GM12878 (cell line): ENCODE data around the gene TIE1. TPM values are rescaled to one million over a fixed set of nuclear protein-coding genes. Genes with fewer than 3 reads are reported as not detected.

Experiments
- ATAC-seq: fragments of 200-7000 bp; cut with Tn5 transposase; 3 replicates; pipeline ENCODE4 v1.9.1; 2020; ENCODE audit warnings: mild to moderate bottlenecking, moderate library complexity
- BruUV-seq: library from RNA; stranded (reverse); fragments of 400-500 nt; replicated peaks from 2 replicates; lab custom pipeline; 2021; lab: Mats Ljungman, UMichigan
- CTCF ChIA-PET: fragments of 300-600 bp; sonication (Branson Sonifier 250); formaldehyde crosslinking; extraction: SDS; loops from one replicate; lab custom pipeline; 2021; ENCODE audit warnings: inconsistent platforms; lab: Yijun Ruan, JAX
- POLR2A ChIA-PET: fragments of 350-600 bp; formaldehyde crosslinking; extraction: SDS; loops from one replicate; lab custom pipeline; 2021; ENCODE audit warnings: inconsistent platforms; lab: Charles Lee
- RAD21 ChIA-PET: fragments of 300-600 bp; sonication (Branson Sonifier 250); formaldehyde crosslinking; loops from one replicate; lab custom pipeline; 2023; ENCODE audit warnings: antibody characterized with exemption; ENCODE audit not compliant: unreplicated experiment; lab: Charles Lee
- SMC1A ChIA-PET: fragments of 300-600 bp; sonication (Branson Sonifier 250); formaldehyde crosslinking; loops from one replicate; lab custom pipeline; 2023; ENCODE audit not compliant: unreplicated experiment, uncharacterized antibody; lab: Charles Lee
- DNase-seq: peaks from one replicate; pipeline ENCODE4 v3.0.0-alpha.2; 2011; ENCODE audit warnings: low read depth, low spot score
- FAIRE-seq: peaks from 3 replicates; lab custom pipeline; 2011; peaks lifted over from hg19 to GRCh38; lab: Jason Lieb, UNC
- H2AFZ ChIP-seq: 2 replicates; pipeline ENCODE4 v1.6.0; 2011; ENCODE audit warnings: low read depth, low read length, control low read depth; ENCODE audit not compliant: control insufficient read depth
- H3K27ac ChIP-seq: 2 replicates; pipeline ENCODE4 v1.5.1; 2011; ENCODE audit warnings: control low read depth; ENCODE audit not compliant: control insufficient read depth, insufficient read depth
- H3K27me3 ChIP-seq, 2 experiments: replicated peaks in 1 of 2; 2 replicates each; pipeline versions ENCODE4 v1.6.0 to v1.6.1; 2011; ENCODE audit warnings: low read length in 1 of 2; ENCODE audit not compliant: control insufficient read depth in 2 of 2, insufficient read depth in 2 of 2
- H3K36me3 ChIP-seq, 2 experiments: 2 replicates each; pipeline ENCODE4 v1.5.1; 2011; ENCODE audit warnings: low read length in 1 of 2; ENCODE audit not compliant: control insufficient read depth in 2 of 2, insufficient read depth in 2 of 2
- H3K4me1 ChIP-seq: 2 replicates; pipeline ENCODE4 v1.6.1; 2011; ENCODE audit warnings: mild to moderate bottlenecking, low read length, moderate library complexity, mixed read lengths; ENCODE audit not compliant: control insufficient read depth, insufficient read depth
- H3K4me2 ChIP-seq: 2 replicates; pipeline ENCODE4 v1.6.0; 2011; ENCODE audit warnings: control low read depth; ENCODE audit not compliant: control insufficient read depth, insufficient read depth
- H3K4me3 ChIP-seq: fragments of 200-600 bp; sonication (generic); 2 replicates; pipeline ENCODE4 v1.5.1; 2016
- H3K79me2 ChIP-seq: 2 replicates; pipeline ENCODE4 v1.6.0; 2011; ENCODE audit warnings: low read length; ENCODE audit not compliant: control insufficient read depth, insufficient read depth
- H3K9ac ChIP-seq: 2 replicates; pipeline ENCODE4 v1.8.0; 2011; ENCODE audit warnings: low read length, control low read depth, mixed read lengths; ENCODE audit not compliant: control insufficient read depth, insufficient read depth
- H3K9me3 ChIP-seq: replicated peaks from 3 replicates; pipeline ENCODE4 v1.5.1; 2011; ENCODE audit warnings: mild to moderate bottlenecking, low read length; ENCODE audit not compliant: control insufficient read depth, insufficient read depth
- H4K20me1 ChIP-seq: 2 replicates; pipeline ENCODE4 v1.6.0; 2011; ENCODE audit not compliant: control insufficient read depth, insufficient read depth
- CHD4 ChIP-seq: fragments of 200-600 bp; sonication (generic); IDR thresholded peaks from 2 replicates; pipeline ENCODE4 v1.6.1; 2016; ENCODE audit warnings: mild to moderate bottlenecking
- FOXK2 ChIP-seq: fragments of 450-650 bp; IDR thresholded peaks from 2 replicates; pipeline ENCODE4 v1.6.1; 2017; ENCODE audit warnings: mild to moderate bottlenecking, moderate library complexity
- FOXM1 ChIP-seq: IDR thresholded peaks from 2 replicates; pipeline ENCODE4 v1.6.1; 2012; ENCODE audit warnings: low read depth, mild to moderate bottlenecking, inconsistent platforms, low read length, moderate library complexity
- IKZF2 ChIP-seq, 2 experiments: fragments of 450-650 bp; IDR thresholded peaks; 2 replicates each; pipeline ENCODE4 v1.6.1; 2017; ENCODE audit warnings: mild to moderate bottlenecking in 2 of 2, moderate library complexity in 2 of 2
- MAX ChIP-seq: IDR thresholded peaks from 2 replicates; pipeline ENCODE4 v1.6.1; 2012; ENCODE audit warnings: low read depth, low read length, improper control_type of control experiment
- NR2F1 ChIP-seq: fragments of 450-650 bp; conservative IDR thresholded peaks from 2 replicates; pipeline ENCODE4 v1.6.1; 2017; ENCODE audit warnings: mild to moderate bottlenecking
- SIX5 ChIP-seq: IDR thresholded peaks from 2 replicates; pipeline ENCODE4 v1.6.1; 2011; ENCODE audit warnings: mild to moderate bottlenecking, low read depth, low read length, moderate library complexity; ENCODE audit not compliant: severe bottlenecking
- WGBS: methylation state at CpG from one replicate; pipeline ENCODE4 v1.1.6; 2016; ENCODE audit warnings: low lambda C conversion rate; ENCODE audit not compliant: insufficient replicate concordance, insufficient coverage; ENCODE audit errors: missing lambda C conversion rate; 5-methylcytosine and 5-hydroxymethylcytosine counted together
- in situ Hi-C: fragments of 300-500 bp; cut with MboI; formaldehyde crosslinking; loops from 9 replicates; pipeline ENCODE4 v1.14.3; 2018; ENCODE audit warnings: mixed read lengths
- intact Hi-C: fragments of 100-400 bp; cut with micrococcal nuclease; formaldehyde crosslinking; loops from one replicate; pipeline ENCODE4 v1.14.2; 2022; ENCODE audit not compliant: unreplicated experiment
- polyA plus RNA-seq, 11 experiments: library from polyadenylated mRNA; depleted of rRNA in 4 of 11; unstranded in 6 of 11; stranded (reverse) in 5 of 11; fragments of >200 nt; fragmentation: Nextera tagmentation in 4 of 11; fragmentation: Illumina TruSeq in 1 of 11; extraction: Ambion mirVana in 4 of 11; extraction: Trizol in 1 of 11; gene quantifications; 1 replicate in 1 of 11; 2 replicates in 10 of 11; pipeline versions ENCODE4 v1.2.1 to v1.2.3, GENCODE V29; 2011 to 2016; ENCODE audit warnings: inconsistent platforms in 2 of 11, missing spikeins in 2 of 11, low read depth in 1 of 11
- total RNA-seq, 4 experiments: library from RNA; depleted of rRNA in 3 of 4; stranded (reverse); fragments of >200 nt in 3 of 4; fragmentation: Illumina TruSeq in 1 of 4; extraction: Trizol in 1 of 4; gene quantifications; 2 replicates each; pipeline versions ENCODE4 v1.2.1 to v1.2.3, GENCODE V29; 2013 to 2021

The TIE1 gene
- total and polyA plus RNA-seq, 10 of the 15 experiments (the other 5 are each of a cell fraction or from before 2014, with no cell fraction given): 0.26 to 3.9 (median 1.3) TPM

- Histone ChIP-seq H3K4me2 (peak overlapping the region; percentile 94), H3K36me3 (peaks cover 13 to 24% of the 10 kb centered on the region in 2 experiments), H3K27me3 (no peaks in the 10 kb centered on the region), H3K4me3 (peak overlapping the region; percentile 100), H3K79me2 (peaks cover 48% of the 10 kb centered on the region), H3K4me1 (peaks cover 11% of the 10 kb centered on the region), H3K9me3 (no peaks in the 10 kb centered on the region), H2AFZ (no peak overlapping the region), H4K20me1 (no peaks in the 10 kb centered on the region), H3K9ac (peak overlapping the region; percentile 96; the same call in 1 of the 2 replicates), H3K27ac (peak overlapping the region; percentile 95; the same call in 1 of the 2 replicates)
- BruUV-seq: no TSS peak
- SMC1A ChIA-PET: interaction anchor here (1.0 to 5.0 kb wide), 2 partner anchors 8 to 126 kb away, joined by 3 to 24 read pairs; no protein-coding TSS in a partner anchor
- RAD21 ChIA-PET: interaction anchor here (1.0 to 1.1 kb wide), 2 partner anchors 70 to 126 kb away, joined by 3 to 4 read pairs; no protein-coding TSS in a partner anchor
- ATAC-seq: no peak
- in situ Hi-C loops (no loop called here), intact Hi-C loops (loop anchor here (5.0 kb wide), 1 partner anchor 68 kb away; no protein-coding TSS in a partner anchor)
- POLR2A ChIA-PET: no interaction called here
- no peak for DNase-seq
- WGBS: 65% methylated on average over 2 of the region's 2 CpGs
- CTCF ChIA-PET: interaction anchor here (0.8 to 1.2 kb wide), 2 partner anchors 12 to 127 kb away, joined by 3 read pairs; no protein-coding TSS in a partner anchor
- FAIRE-seq: no peak
- TF ChIP-seq IKZF2 (IDR thresholded peaks at IDR 0.05): no peak
- no peak for TF ChIP-seq FOXM1
- no peak for TF ChIP-seq FOXK2
- no peak for TF ChIP-seq CHD4
- TF ChIP-seq SIX5: no peak
- TF ChIP-seq, all 136 proteins: peak for 0
Observed at GRCh38 chr1:43365678-43366077, 64.9 kb downstream of the TIE1 start.

- in situ Hi-C loops: no loop called here
- Histone ChIP-seq H3K79me2 (peaks cover 43% of the 10 kb centered on the region), H3K9me3 (no peaks in the 10 kb centered on the region), H3K4me2 (peak overlapping the region; percentile 94), H4K20me1 (no peaks in the 10 kb centered on the region), H3K27me3 (no peaks in the 10 kb centered on the region), H3K27ac (peak overlapping the region; percentile 95), H3K4me1 (peaks cover 8% of the 10 kb centered on the region), H3K4me3 (peak overlapping the region; percentile 100), H3K36me3 (peaks cover 10 to 21% of the 10 kb centered on the region in 2 experiments), H3K9ac (peak overlapping the region; percentile 96), H2AFZ (no peak overlapping the region)
- ChIA-PET SMC1A (interaction anchor here (1.0 to 5.0 kb wide), 2 partner anchors 9 to 127 kb away, joined by 3 to 24 read pairs; no protein-coding TSS in a partner anchor), CTCF (interaction anchor here (0.8 to 1.2 kb wide), 2 partner anchors 13 to 128 kb away, joined by 3 read pairs; no protein-coding TSS in a partner anchor), POLR2A (interaction anchor here (0.6 to 0.7 kb wide), 2 partner anchors 25 to 949 kb away, joined by 3 to 5 read pairs; no protein-coding TSS in a partner anchor), RAD21 (interaction anchor here (1.0 to 3.0 kb wide), 3 partner anchors 8 to 127 kb away, joined by 3 to 15 read pairs (median 4); partner anchors contain the start of gene CDC20)
- TF ChIP-seq MAX (no peak), NR2F1 (0 out of 2 replicates have a peak, but pooled peaks have one; percentile 16)
- DNase-seq (no peak), ATAC-seq (peak; percentile 10; the same call in 2 of the 3 replicates), FAIRE-seq (no peak)
- intact Hi-C loops: loop anchor here (5.0 kb wide), 1 partner anchor 69 kb away; no protein-coding TSS in a partner anchor
- 5% methylated on average over 11 of the region's 11 CpGs for WGBS
- BruUV-seq: no TSS peak
Observed at GRCh38 chr1:43366179-43366578, 65.4 kb downstream of the TIE1 start.
